HEK293T (cell line): ENCODE data around the gene TGFB1I1.

Experiments used
- CTCF ChIA-PET: fragments of 350-600 bp; formaldehyde crosslinking; extraction: SDS; loops from one replicate; lab custom pipeline; 2021; ENCODE audit warnings: antibody characterized with exemption, inconsistent platforms; lab: Yijun Ruan, JAX
- POLR2A ChIA-PET: fragments of 350-600 bp; formaldehyde crosslinking; extraction: SDS; loops from one replicate; lab custom pipeline; 2020; ENCODE audit warnings: antibody characterized with exemption, inconsistent platforms; lab: Yijun Ruan, JAX
- DNase-seq: peaks from one replicate; pipeline ENCODE4 v3.0.0; 2012; ENCODE audit warnings: mixed read lengths; ENCODE audit errors: extremely low spot score
- ARNT ChIP-seq: fragments of 450-650 bp; IDR thresholded peaks from 2 replicates; pipeline ENCODE4 v1.6.1; 2017; ENCODE audit warnings: mild to moderate bottlenecking
- BHLHE40 ChIP-seq: fragments of 450-650 bp; IDR thresholded peaks from 2 replicates; pipeline ENCODE4 v1.6.1; 2016; ENCODE audit warnings: mild to moderate bottlenecking, moderate library complexity, borderline replicate concordance
- CTBP1 ChIP-seq: fragments of 450-650 bp; IDR thresholded peaks from 2 replicates; pipeline ENCODE4 v1.6.1; 2016; ENCODE audit warnings: borderline replicate concordance
- ELF4 ChIP-seq: fragments of 450-650 bp; IDR thresholded peaks from 2 replicates; pipeline ENCODE4 v1.6.1; 2017; ENCODE audit warnings: antibody characterized with exemption
- FOXA1 ChIP-seq: fragments of 450-650 bp; IDR thresholded peaks from 2 replicates; pipeline ENCODE4 v1.6.1; 2016; ENCODE audit warnings: mild to moderate bottlenecking
- FOXK2 ChIP-seq: fragments of 450-650 bp; IDR thresholded peaks from 2 replicates; pipeline ENCODE4 v1.6.1; 2016; ENCODE audit warnings: mild to moderate bottlenecking
- FOXM1 ChIP-seq: fragments of 450-650 bp; IDR thresholded peaks from 2 replicates; pipeline ENCODE4 v1.6.1; 2017; ENCODE audit warnings: mild to moderate bottlenecking, borderline replicate concordance
- HDGF ChIP-seq: fragments of 450-650 bp; IDR thresholded peaks from 2 replicates; pipeline ENCODE4 v1.6.1; 2017; ENCODE audit warnings: antibody characterized with exemption, borderline replicate concordance
- L3MBTL2 ChIP-seq: fragments of 450-650 bp; conservative IDR thresholded peaks from 2 replicates; pipeline ENCODE4 v1.6.1; 2016; ENCODE audit warnings: mild to moderate bottlenecking
- LEF1 ChIP-seq: fragments of 450-650 bp; IDR thresholded peaks from 2 replicates; pipeline ENCODE4 v1.6.1; 2017; ENCODE audit warnings: mild to moderate bottlenecking, borderline replicate concordance
- NFRKB ChIP-seq: fragments of 450-650 bp; IDR thresholded peaks from 2 replicates; pipeline ENCODE4 v1.6.1; 2016; ENCODE audit warnings: mild to moderate bottlenecking, moderate library complexity
- PKNOX1 ChIP-seq: fragments of 450-650 bp; IDR thresholded peaks from 2 replicates; pipeline ENCODE4 v1.6.1; 2016
- SP1 ChIP-seq: fragments of 450-650 bp; IDR thresholded peaks from 2 replicates; pipeline ENCODE4 v1.6.1; 2017
- SUZ12 ChIP-seq: fragments of 450-650 bp; IDR thresholded peaks from 2 replicates; pipeline ENCODE4 v1.6.1; 2016; ENCODE audit warnings: mild to moderate bottlenecking
- TARDBP ChIP-seq: fragments of 450-650 bp; IDR thresholded peaks from 2 replicates; pipeline ENCODE4 v1.6.1; 2016
- ZNF384 ChIP-seq: fragments of 450-650 bp; IDR thresholded peaks from 2 replicates; pipeline ENCODE4 v1.6.1; 2016

The TGFB1I1 gene

GRCh38 chr16:31491778-31492418 lies 19.9 kb downstream of the TGFB1I1 start:
- CTCF ChIA-PET, result interaction anchor here (0.5 kb wide), 1 partner anchor 48 kb away, joined by 3 read pairs; no protein-coding TSS in a partner anchor
- no peak for TF ChIP-seq TARDBP
- TF ChIP-seq PKNOX1, result no peak
- TF ChIP-seq BHLHE40, result no peak
- TF ChIP-seq HDGF, result no peak
- TF ChIP-seq L3MBTL2, result no peak
- no peak for TF ChIP-seq ZNF384
- TF ChIP-seq FOXA1, result no peak
- TF ChIP-seq ARNT, result no peak
- TF ChIP-seq FOXK2, result no peak
- no peak for TF ChIP-seq LEF1
- no peak for TF ChIP-seq CTBP1
- TF ChIP-seq SP1, result no peak
- TF ChIP-seq NFRKB, result no peak
- TF ChIP-seq ELF4, result no peak
- no peak for TF ChIP-seq FOXM1
- no peak for TF ChIP-seq SUZ12
- POLR2A ChIA-PET, result no interaction called here
- no peak for DNase-seq

GRCh38 chr16:31493506-31494125 lies 21.7 kb downstream of the TGFB1I1 start:
- ChIA-PET CTCF (no interaction called here), POLR2A (interaction anchor here (1.0 kb wide), 1 partner anchor 15 kb away, joined by 4 read pairs; the partner anchor contains the start of gene RUSF1)
- TF ChIP-seq BHLHE40 (no peak), HDGF (no peak), TARDBP (no peak), CTBP1 (no peak), L3MBTL2 (no peak), NFRKB (no peak), SUZ12 (no peak)
- no peak for DNase-seq

- TF ChIP-seq PKNOX1, result no peak
- TF ChIP-seq FOXA1, result no peak
- TF ChIP-seq TARDBP, result no peak
- no peak for TF ChIP-seq HDGF
- TF ChIP-seq LEF1, result no peak
- TF ChIP-seq BHLHE40, result no peak
- TF ChIP-seq CTBP1, result no peak
- TF ChIP-seq L3MBTL2, result no peak
- TF ChIP-seq SUZ12, result no peak
- no peak for TF ChIP-seq SP1
- no peak for TF ChIP-seq FOXK2
- TF ChIP-seq FOXM1, result no peak
- TF ChIP-seq NFRKB, result no peak
- TF ChIP-seq ARNT, result no peak
- TF ChIP-seq ZNF384, result no peak
- TF ChIP-seq ELF4, result no peak
- CTCF ChIA-PET, result no interaction called here
- no peak for DNase-seq
- POLR2A ChIA-PET, result interaction anchor here (0.8 kb wide), 1 partner anchor 11 kb away, joined by 3 read pairs; the partner anchor contains the start of gene RUSF1
Observed at GRCh38 chr16:31496670-31497069, 24.7 kb downstream of the TGFB1I1 start.

- TF ChIP-seq ELF4 (no peak), SUZ12 (no peak), PKNOX1 (no peak), NFRKB (no peak), FOXM1 (no peak), TARDBP (no peak), FOXA1 (no peak), SP1 (no peak), CTBP1 (no peak), HDGF (no peak), ZNF384 (no peak), BHLHE40 (no peak), ARNT (no peak), L3MBTL2 (no peak), LEF1 (no peak), FOXK2 (no peak)
- POLR2A ChIA-PET, result interaction anchor here (1.6 kb wide), 1 partner anchor 10 kb away, joined by 6 read pairs; the partner anchor contains the start of gene RUSF1
- CTCF ChIA-PET, result no interaction called here
- no peak for DNase-seq
Observed at GRCh38 chr16:31498493-31498892, 26.5 kb downstream of the TGFB1I1 start.

- CTCF ChIA-PET, result no interaction called here
- TF ChIP-seq PKNOX1 (no peak), ZNF384 (no peak), TARDBP (no peak), L3MBTL2 (no peak), LEF1 (no peak), BHLHE40 (no peak), SUZ12 (no peak), CTBP1 (no peak), FOXA1 (no peak), ARNT (no peak), FOXK2 (no peak), FOXM1 (no peak), ELF4 (no peak), HDGF (no peak), SP1 (no peak), NFRKB (no peak)
Observed at GRCh38 chr16:31499928-31500327, 28.0 kb downstream of the TGFB1I1 start.

More at GRCh38 chr16:31499928-31500327, 28.0 kb downstream of the TGFB1I1 start:
- POLR2A ChIA-PET, result no interaction called here
- DNase-seq, result no peak
